OCI-LY1 (cell line): Measurements from ENCODE around the gene PPP2R5C.

Experiments
- H2AFZ ChIP-seq: fragments of 200-600 bp; sonication (generic), shearing (Covaris generic); 2 replicates; pipeline ENCODE4 v1.6.0; 2014; ENCODE audit warnings: antibody characterized with exemption, mild to moderate bottlenecking, low read length
- H3F3A ChIP-seq: fragments of 200-600 bp; sonication (generic), shearing (Covaris generic); 2 replicates; pipeline ENCODE4 v1.6.0; 2014; ENCODE audit warnings: mild to moderate bottlenecking, antibody characterized with exemption, low read length, moderate library complexity; ENCODE audit not compliant: insufficient read depth
- H3K27ac ChIP-seq: fragments of 200-600 bp; sonication (generic); 2 replicates; pipeline ENCODE4 v1.5.1; 2014; ENCODE audit warnings: low read length, mixed run types, mild to moderate bottlenecking, low read depth; ENCODE audit not compliant: poor library complexity, severe bottlenecking
- H3K27me3 ChIP-seq: fragments of 200-600 bp; sonication (generic); 2 replicates; pipeline ENCODE4 v1.6.0; 2014; ENCODE audit warnings: antibody characterized with exemption, mild to moderate bottlenecking, low read length, moderate library complexity; ENCODE audit not compliant: insufficient read depth
- H3K36me3 ChIP-seq: fragments of 200-600 bp; sonication (generic); 2 replicates; pipeline ENCODE4 v1.6.1; 2014; ENCODE audit warnings: mild to moderate bottlenecking, antibody characterized with exemption, low read length, moderate library complexity, mixed read lengths; ENCODE audit not compliant: insufficient read depth
- H3K4me1 ChIP-seq: fragments of 200-600 bp; sonication (generic); 2 replicates; pipeline ENCODE4 v1.5.1; 2014; ENCODE audit warnings: mild to moderate bottlenecking, low read length, moderate library complexity; ENCODE audit not compliant: insufficient read depth, severe bottlenecking
- H3K4me2 ChIP-seq: fragments of 200-600 bp; sonication (generic), shearing (Covaris generic); 2 replicates; pipeline ENCODE4 v1.6.1; 2014; ENCODE audit warnings: low read length
- H3K4me3 ChIP-seq: fragments of 200-600 bp; sonication (generic); 2 replicates; pipeline ENCODE4 v1.5.1; 2014; ENCODE audit warnings: low read length, low read depth, mild to moderate bottlenecking, mixed read lengths; ENCODE audit not compliant: poor library complexity, severe bottlenecking
- H3K79me2 ChIP-seq: fragments of 200-600 bp; shearing (Covaris generic); 2 replicates; pipeline ENCODE4 v1.6.1; 2016; ENCODE audit warnings: mixed run types, low read length, mixed read lengths; ENCODE audit not compliant: insufficient read depth
- H3K9ac ChIP-seq: fragments of 200-600 bp; sonication (generic), shearing (Covaris generic); 2 replicates; pipeline ENCODE4 v1.6.1; 2014; ENCODE audit warnings: mild to moderate bottlenecking, low read length, mixed read lengths
- H3K9me2 ChIP-seq: fragments of 200-600 bp; sonication (generic), shearing (Covaris generic); 2 replicates; pipeline ENCODE4 v1.6.1; 2014; ENCODE audit warnings: low read depth, mild to moderate bottlenecking, low read length, mixed read lengths
- H3K9me3 ChIP-seq: fragments of 200-600 bp; shearing (Covaris generic); 2 replicates; pipeline ENCODE4 v1.6.1; 2014; ENCODE audit warnings: low read length, mixed read lengths
- H4K20me1 ChIP-seq: fragments of 200-600 bp; sonication (generic), shearing (Covaris generic); 2 replicates; pipeline ENCODE4 v1.6.0; 2016; ENCODE audit warnings: mild to moderate bottlenecking, low read length; ENCODE audit not compliant: insufficient read depth
- CTCF ChIP-seq: fragments of 200-600 bp; sonication (generic), shearing (Covaris generic); IDR thresholded peaks from 2 replicates; pipeline ENCODE4 v1.5.1; 2017; ENCODE audit warnings: mild to moderate bottlenecking, antibody characterized with exemption, low read length, moderate library complexity, mixed read lengths
- EZH2 ChIP-seq: fragments of 200-600 bp; sonication (generic), shearing (Covaris generic); IDR thresholded peaks from 2 replicates; pipeline ENCODE4 v1.8.0; 2017; ENCODE audit warnings: borderline replicate concordance, mixed run types, mild to moderate bottlenecking, antibody characterized with exemption, low read length, moderate library complexity, mixed read lengths

The PPP2R5C gene

GRCh38 chr14:101939646-101940170 lies 178.2 kb downstream of the PPP2R5C start:
- H2AFZ ChIP-seq, result no peak overlapping the region
- no peaks in the 10 kb centered on the region for H3K27me3 ChIP-seq
- no peaks in the 10 kb centered on the region for H4K20me1 ChIP-seq
- no peaks in the 10 kb centered on the region for H3K79me2 ChIP-seq
- H3K9ac ChIP-seq, result no peak overlapping the region
- TF ChIP-seq EZH2, result no peak
- no peak for TF ChIP-seq CTCF
- H3F3A ChIP-seq, result no peaks in the 10 kb centered on the region
- H3K36me3 ChIP-seq, result no peaks in the 10 kb centered on the region
- no peak overlapping the region for H3K27ac ChIP-seq
- no peak overlapping the region for H3K4me2 ChIP-seq
- no peaks in the 10 kb centered on the region for H3K9me2 ChIP-seq
- no peak overlapping the region for H3K4me3 ChIP-seq
- no peaks in the 10 kb centered on the region for H3K9me3 ChIP-seq
- no peaks in the 10 kb centered on the region for H3K4me1 ChIP-seq

GRCh38 chr14:101944451-101944850 lies 182.9 kb downstream of the PPP2R5C start:
- no peaks in the 10 kb centered on the region for H4K20me1 ChIP-seq
- H3K27ac ChIP-seq, result no peak overlapping the region
- H2AFZ ChIP-seq, result no peak overlapping the region
- peaks cover 10% of the 10 kb centered on the region for H3K4me1 ChIP-seq
- H3K9me2 ChIP-seq, result no peaks in the 10 kb centered on the region
- no peak overlapping the region for H3K4me2 ChIP-seq
- H3K9me3 ChIP-seq, result no peaks in the 10 kb centered on the region
- H3K9ac ChIP-seq, result no peak overlapping the region
- H3K4me3 ChIP-seq, result no peak overlapping the region
- TF ChIP-seq EZH2 (no peak), CTCF (no peak)
- no peaks in the 10 kb centered on the region for H3K27me3 ChIP-seq
- H3K36me3 ChIP-seq, result no peaks in the 10 kb centered on the region
- no peaks in the 10 kb centered on the region for H3F3A ChIP-seq
- no peaks in the 10 kb centered on the region for H3K79me2 ChIP-seq

- Histone ChIP-seq H3K9me3 (no peaks in the 10 kb centered on the region), H3K27me3 (no peaks in the 10 kb centered on the region), H4K20me1 (no peaks in the 10 kb centered on the region), H3K4me3 (no peak overlapping the region), H3K27ac (no peak overlapping the region), H3F3A (no peaks in the 10 kb centered on the region), H3K9ac (no peak overlapping the region), H3K79me2 (no peaks in the 10 kb centered on the region), H3K9me2 (no peaks in the 10 kb centered on the region), H3K4me2 (no peak overlapping the region), H3K4me1 (peaks cover 10% of the 10 kb centered on the region), H2AFZ (no peak overlapping the region), H3K36me3 (no peaks in the 10 kb centered on the region)
- TF ChIP-seq CTCF, result no peak
- no peak for TF ChIP-seq EZH2
These were observed 183.7 kb downstream of the PPP2R5C start for GRCh38 chr14:101945171-101945570.
